GM23248 (cell line): ENCODE data around the gene RGS19. TPM values are rescaled to one million over a fixed set of nuclear protein-coding genes. Genes with fewer than 3 reads are reported as not detected.

Source experiments
- DNase-seq: peaks from one replicate; pipeline ENCODE4 v3.0.0-alpha.2; 2015
- H2AFZ ChIP-seq: fragments of 200-600 bp; sonication (generic); 2 replicates; pipeline ENCODE4 v1.6.1; 2016; ENCODE audit warnings: antibody characterized with exemption
- H3F3A ChIP-seq: fragments of 200-600 bp; sonication (generic); 2 replicates; pipeline ENCODE4 v1.6.1; 2016; ENCODE audit warnings: mild to moderate bottlenecking, antibody characterized with exemption, mixed run types; ENCODE audit not compliant: insufficient read depth
- H3K27ac ChIP-seq: fragments of 200-600 bp; sonication (generic); 2 replicates; pipeline ENCODE4 v1.5.1; 2016; ENCODE audit warnings: mild to moderate bottlenecking
- H3K27me3 ChIP-seq: fragments of 200-600 bp; sonication (generic); replicated peaks from 2 replicates; pipeline ENCODE4 v1.6.1; 2016; ENCODE audit warnings: mild to moderate bottlenecking; ENCODE audit not compliant: insufficient read depth
- H3K36me3 ChIP-seq: fragments of 200-600 bp; sonication (generic); 2 replicates; pipeline ENCODE4 v1.6.1; 2016; ENCODE audit warnings: low read depth, mild to moderate bottlenecking
- H3K4me1 ChIP-seq: fragments of 200-600 bp; sonication (generic); 2 replicates; pipeline ENCODE4 v1.6.1; 2016; ENCODE audit warnings: mild to moderate bottlenecking; ENCODE audit not compliant: insufficient read depth
- H3K4me2 ChIP-seq: fragments of 200-600 bp; sonication (generic); one replicate; pipeline ENCODE4 v1.6.1; 2016; ENCODE audit warnings: mild to moderate bottlenecking; ENCODE audit not compliant: unreplicated experiment
- H3K4me3 ChIP-seq: fragments of 200-600 bp; sonication (generic); 2 replicates; pipeline ENCODE4 v1.5.1; 2016; ENCODE audit warnings: mild to moderate bottlenecking
- H3K79me2 ChIP-seq: fragments of 200-600 bp; sonication (generic); 2 replicates; pipeline ENCODE4 v1.6.1; 2016; ENCODE audit warnings: mild to moderate bottlenecking; ENCODE audit not compliant: insufficient read depth
- H3K9ac ChIP-seq: fragments of 200-600 bp; sonication (generic); 2 replicates; pipeline ENCODE4 v1.6.1; 2016; ENCODE audit warnings: mild to moderate bottlenecking
- H3K9me2 ChIP-seq: fragments of 200-600 bp; sonication (generic); 2 replicates; pipeline ENCODE4 v1.6.1; 2016; ENCODE audit warnings: mixed run types, mild to moderate bottlenecking, moderate library complexity; ENCODE audit not compliant: insufficient read depth
- H3K9me3 ChIP-seq: fragments of 200-600 bp; sonication (generic); one replicate; pipeline ENCODE4 v1.6.1; 2017; ENCODE audit warnings: low read depth
- H4K20me1 ChIP-seq: fragments of 200-600 bp; sonication (generic); 2 replicates; pipeline ENCODE4 v1.6.0; 2016; ENCODE audit not compliant: insufficient read depth
- EZH2 ChIP-seq: fragments of 200-600 bp; sonication (generic); IDR thresholded peaks from 2 replicates; pipeline ENCODE4 v1.6.1; 2018; ENCODE audit warnings: antibody characterized with exemption, mild to moderate bottlenecking; ENCODE audit not compliant: insufficient read depth, poor library complexity, severe bottlenecking
- EZH2phosphoT487 ChIP-seq: fragments of 200-600 bp; sonication (generic); IDR thresholded peaks from 2 replicates; pipeline ENCODE4 v1.6.1; 2018; ENCODE audit warnings: antibody characterized with exemption, moderate library complexity, mild to moderate bottlenecking, low read depth; ENCODE audit not compliant: insufficient read depth
- WGBS, 2 experiments: methylation state at CpG; one replicate each; pipeline ENCODE4 v1.1.6; 2015 to 2017; ENCODE audit warnings: low lambda C conversion rate in 2 of 2, low coverage in 1 of 2; ENCODE audit errors: missing lambda C conversion rate in 2 of 2; 5-methylcytosine and 5-hydroxymethylcytosine counted together
- in situ Hi-C: fragments of 300-500 bp; cut with MboI; formaldehyde crosslinking; loops from 2 replicates; pipeline ENCODE4 v1.15.0; 2020
- polyA plus RNA-seq: library from polyadenylated mRNA; unstranded; fragments of >200 nt; fragmentation: Nextera tagmentation; extraction: Ambion mirVana; gene quantifications from 2 replicates; pipeline ENCODE4 v1.2.1, GENCODE V29; 2016
- total RNA-seq: library from RNA; depleted of rRNA; stranded (reverse); fragments of >200 nt; shearing (Covaris generic); gene quantifications from 2 replicates; pipeline ENCODE4 v1.2.3, GENCODE V29; 2014

Gene RGS19
- total and polyA plus RNA-seq, 2 experiments from 2014 or later: 13.2 to 18.7 TPM

DNA sequence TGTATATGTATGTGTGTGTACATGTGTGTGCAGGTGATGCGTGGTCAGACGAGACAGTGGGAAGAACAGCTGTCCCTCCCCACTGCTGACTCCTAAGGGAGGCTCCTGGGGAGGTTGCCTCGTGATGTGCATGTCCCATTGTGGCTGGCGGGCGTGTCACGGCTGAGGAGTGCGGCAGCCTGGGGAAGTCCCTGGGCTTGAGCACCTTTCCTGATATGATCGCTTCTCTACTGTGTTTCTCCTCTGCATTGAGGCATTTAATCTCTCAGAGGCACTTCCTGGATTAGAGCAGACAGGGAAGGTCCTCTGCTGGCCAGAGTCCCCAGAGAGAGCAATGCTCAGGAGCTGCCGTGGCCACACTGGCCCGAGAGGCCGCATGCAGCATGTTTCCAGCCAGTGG, 16.6 kb upstream of the RGS19 start:
- Histone ChIP-seq H3K9me3 (no peaks in the 10 kb centered on the region), H3K4me3 (no peak overlapping the region), H3K4me2 (no peak overlapping the region), H3K36me3 (no peaks in the 10 kb centered on the region), H3K4me1 (no peaks in the 10 kb centered on the region), H2AFZ (no peak overlapping the region), H3K27ac (no peak overlapping the region), H3K27me3 (peaks cover 9% of the 10 kb centered on the region), H3K79me2 (no peaks in the 10 kb centered on the region), H4K20me1 (no peaks in the 10 kb centered on the region), H3K9me2 (no peaks in the 10 kb centered on the region), H3F3A (no peaks in the 10 kb centered on the region), H3K9ac (no peak overlapping the region)
- WGBS, 2 experiments: 82 to 84% methylated on average over 11 of the region's 11 CpGs
- DNase-seq: no peak
- in situ Hi-C loops: no loop called here
- TF ChIP-seq EZH2 (no peak), EZH2phosphoT487 (no peak)

DNA sequence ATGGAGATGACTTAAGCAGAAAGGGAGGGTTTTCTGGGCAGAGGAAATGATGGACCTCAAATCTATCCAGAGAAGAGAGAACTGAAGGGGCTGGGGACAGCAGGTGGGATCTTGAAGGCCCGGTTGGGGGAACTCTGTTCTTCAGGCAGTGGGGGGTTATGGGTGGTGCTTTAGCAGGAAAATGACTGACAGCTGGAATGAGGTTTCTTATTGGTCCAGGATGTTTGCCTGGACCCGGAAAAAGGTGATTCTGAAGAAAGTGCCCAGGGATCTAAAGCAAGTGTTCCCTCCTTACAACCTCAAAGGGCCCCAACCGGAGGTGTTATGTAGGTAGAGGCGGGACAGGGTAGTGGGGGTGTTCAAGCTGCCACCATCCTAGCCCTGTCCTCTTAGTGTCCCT, 16.1 kb upstream of the RGS19 start:
- H3K27me3 ChIP-seq: peaks cover 4% of the 10 kb centered on the region; the same call in 1 of the 2 replicates
- no peaks in the 10 kb centered on the region for H4K20me1 ChIP-seq
- H3K9ac ChIP-seq: no peak overlapping the region
- no peaks in the 10 kb centered on the region for H3K79me2 ChIP-seq
- H3K9me2 ChIP-seq: no peaks in the 10 kb centered on the region
- H3K4me3 ChIP-seq: no peak overlapping the region
- H2AFZ ChIP-seq: no peak overlapping the region
- no peaks in the 10 kb centered on the region for H3K4me1 ChIP-seq
- H3K4me2 ChIP-seq: no peak overlapping the region
- no peaks in the 10 kb centered on the region for H3K9me3 ChIP-seq
- WGBS, 2 experiments: 50 to 55% methylated on average over 4 of the region's 4 CpGs
- DNase-seq: no peak
- H3K27ac ChIP-seq: no peak overlapping the region
- in situ Hi-C loops: no loop called here
- H3K36me3 ChIP-seq: no peaks in the 10 kb centered on the region
- TF ChIP-seq EZH2 (no peak), EZH2phosphoT487 (no peak)
- no peaks in the 10 kb centered on the region for H3F3A ChIP-seq

DNA sequence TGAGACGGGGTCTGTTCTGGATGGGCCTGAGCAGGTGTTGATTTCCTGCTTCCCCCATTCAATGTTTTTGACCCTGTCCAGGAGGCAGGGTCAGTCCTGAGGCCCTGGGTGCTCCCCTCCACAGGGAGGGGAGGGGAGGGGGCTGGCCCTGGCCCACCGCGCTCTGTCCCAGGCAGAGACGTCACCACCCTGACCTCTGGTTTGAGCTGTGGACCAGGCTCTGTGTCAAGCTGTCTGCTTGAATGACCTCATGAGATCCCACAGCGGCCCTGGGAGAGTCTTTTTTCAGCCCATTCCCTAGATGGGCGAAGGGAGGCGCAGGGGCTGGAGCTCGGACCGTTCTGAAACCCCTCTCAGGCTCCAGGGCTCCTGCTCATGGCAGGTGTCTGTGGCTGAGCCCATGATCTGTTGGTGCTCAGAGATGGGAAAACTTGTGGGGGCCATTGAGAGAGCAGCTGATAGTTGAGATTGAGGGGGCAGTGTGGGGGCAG, 13.7 kb upstream of the RGS19 start:
- H4K20me1 ChIP-seq: no peaks in the 10 kb centered on the region
- no peaks in the 10 kb centered on the region for H3F3A ChIP-seq
- 47% methylated on average over 9 of the region's 9 CpGs for WGBS, 2 experiments
- in situ Hi-C loops: no loop called here
- DNase-seq: peak; percentile 17
- no peak overlapping the region for H3K9ac ChIP-seq
- no peaks in the 10 kb centered on the region for H3K79me2 ChIP-seq
- no peak overlapping the region for H3K4me3 ChIP-seq
- H3K36me3 ChIP-seq: no peaks in the 10 kb centered on the region
- H2AFZ ChIP-seq: no peak overlapping the region
- no peak overlapping the region for H3K27ac ChIP-seq
- H3K9me3 ChIP-seq: no peaks in the 10 kb centered on the region
- TF ChIP-seq EZH2phosphoT487 (no peak), EZH2 (no peak)
- H3K4me1 ChIP-seq: no peaks in the 10 kb centered on the region
- no peaks in the 10 kb centered on the region for H3K9me2 ChIP-seq
- no peak overlapping the region for H3K4me2 ChIP-seq
- H3K27me3 ChIP-seq: no peaks in the 10 kb centered on the region

DNA sequence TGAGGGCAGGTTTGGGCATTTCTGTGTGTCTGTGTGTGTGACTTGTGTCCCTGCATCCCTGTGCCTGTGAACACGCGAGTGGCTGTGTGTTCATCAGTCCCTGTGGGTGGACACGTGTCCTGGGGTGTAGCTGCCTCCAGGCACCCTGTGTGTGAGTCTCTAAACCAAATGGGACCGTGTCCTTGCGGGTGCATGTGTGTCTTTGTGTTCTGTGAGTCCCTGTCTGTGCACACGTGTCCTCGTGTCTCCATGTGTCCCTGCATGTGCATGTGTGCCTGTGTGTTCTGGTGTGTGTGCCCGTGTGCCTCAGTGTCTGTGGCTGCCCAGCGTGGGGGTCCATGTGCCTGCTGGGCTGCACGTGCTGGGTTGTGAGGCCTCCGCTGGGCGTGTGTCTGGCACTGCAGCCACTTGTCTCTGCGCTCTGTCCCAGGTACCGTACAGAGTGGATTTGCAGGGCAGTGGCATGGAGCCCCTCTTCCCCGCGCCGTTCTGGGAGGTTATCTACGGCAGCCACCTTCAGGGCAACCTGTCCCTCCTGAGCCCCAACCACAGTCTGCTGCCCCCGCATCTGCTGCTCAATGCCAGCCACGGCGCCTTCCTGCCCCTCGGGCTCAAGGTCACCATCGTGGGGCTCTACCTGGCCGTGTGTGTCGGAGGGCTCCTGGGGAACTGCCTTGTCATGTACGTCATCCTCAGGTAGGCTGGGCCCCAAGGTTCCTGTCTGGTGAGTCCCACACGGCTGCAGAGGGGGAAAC, 13.1 kb upstream of the RGS19 start:
- Histone ChIP-seq H3F3A (no peaks in the 10 kb centered on the region), H3K9ac (no peak overlapping the region), H3K4me2 (no peak overlapping the region), H3K9me3 (no peaks in the 10 kb centered on the region), H3K79me2 (no peaks in the 10 kb centered on the region), H2AFZ (no peak overlapping the region), H3K4me3 (no peak overlapping the region), H3K36me3 (no peaks in the 10 kb centered on the region), H3K4me1 (no peaks in the 10 kb centered on the region), H3K9me2 (no peaks in the 10 kb centered on the region), H3K27ac (no peak overlapping the region), H4K20me1 (no peaks in the 10 kb centered on the region), H3K27me3 (no peaks in the 10 kb centered on the region)
- in situ Hi-C loops: no loop called here
- DNase-seq: no peak
- 35 to 38% methylated on average over 26 to 27 of the region's 27 CpGs for WGBS, 2 experiments
- no peak for TF ChIP-seq EZH2phosphoT487
- TF ChIP-seq EZH2: no peak
